K562 (cell line): ENCODE measurements around the gene NKX2-2. TPM values are rescaled to one million over a fixed set of nuclear protein-coding genes. Genes with fewer than 3 reads are reported as not detected.

Experiments
- ATAC-seq: fragments of 200-7000 bp; cut with Tn5 transposase; 3 replicates; pipeline ENCODE4 v1.9.1; 2020; ENCODE audit warnings: moderate library complexity
- BruUV-seq: library from RNA; stranded (reverse); fragments of 400-500 nt; replicated peaks from 2 replicates; lab custom pipeline; 2021; lab: Mats Ljungman, UMichigan
- CTCF ChIA-PET: fragments of 300-600 bp; formaldehyde crosslinking; extraction: SDS; loops from one replicate; lab custom pipeline; 2021; ENCODE audit warnings: low intra/inter-chr PET ratio; lab: Yijun Ruan, JAX
- POLR2A ChIA-PET: fragments of 300-600, 350-650 bp; sonication (Branson Sonifier 250); formaldehyde crosslinking; extraction: SDS; loops from one replicate; lab custom pipeline; 2021; ENCODE audit warnings: antibody characterized with exemption, inconsistent platforms; lab: Yijun Ruan, JAX
- DNase-seq, 4 experiments: peaks; one replicate each; pipeline versions ENCODE4 v3.0.0 to v3.0.0-alpha.2; 2011 to 2018; ENCODE audit warnings: low spot score in 3 of 4, mixed read lengths in 3 of 4; ENCODE audit errors: extremely low read depth in 1 of 4
- FAIRE-seq: peaks from 2 replicates; lab custom pipeline; 2011; peaks lifted over from hg19 to GRCh38; lab: Jason Lieb, UNC
- H2AFZ ChIP-seq: 2 replicates; pipeline ENCODE4 v1.6.0; 2011; ENCODE audit warnings: low read depth, low read length, control low read depth, inconsistent platforms
- H3K27ac ChIP-seq: fragments of 200-600 bp; 3 replicates; pipeline ENCODE4 v1.8.0; 2011; ENCODE audit warnings: low read depth, mild to moderate bottlenecking, control low read depth, inconsistent platforms, low read length, moderate library complexity, mixed read lengths; ENCODE audit errors: extremely low read depth
- H3K27me3 ChIP-seq, 2 experiments: fragments of 300-600 bp in 1 of 2; 2 replicates in 1 of 2; 3 replicates in 1 of 2; pipeline versions ENCODE4 v1.6.0 to v1.8.0; 2011; ENCODE audit warnings: inconsistent platforms in 2 of 2, low read length in 2 of 2, mild to moderate bottlenecking in 1 of 2, mixed read lengths in 1 of 2, moderate library complexity in 1 of 2; ENCODE audit not compliant: control insufficient read depth in 2 of 2, insufficient read depth in 2 of 2
- H3K36me3 ChIP-seq: fragments of 300-600 bp; 3 replicates; pipeline ENCODE4 v1.8.0; 2011; ENCODE audit warnings: mild to moderate bottlenecking, low read length, inconsistent platforms; ENCODE audit not compliant: control insufficient read depth, insufficient read depth
- H3K4me1 ChIP-seq, 2 experiments: fragments of 200-600 bp in 1 of 2; replicated peaks in 1 of 2; 2 replicates in 1 of 2; 3 replicates in 1 of 2; pipeline versions ENCODE4 v1.5.1 to v1.8.0; 2011; ENCODE audit warnings: inconsistent platforms in 2 of 2, low read length in 2 of 2, mild to moderate bottlenecking in 1 of 2, mixed read lengths in 1 of 2, moderate library complexity in 1 of 2; ENCODE audit not compliant: control insufficient read depth in 2 of 2, insufficient read depth in 2 of 2
- H3K4me2 ChIP-seq: 2 replicates; pipeline ENCODE4 v1.6.1; 2011; ENCODE audit warnings: low read length, control low read depth, inconsistent platforms, mixed read lengths; ENCODE audit not compliant: insufficient read depth
- H3K4me3 ChIP-seq: fragments of 200-600 bp; sonication (generic), shearing (Covaris generic); 2 replicates; pipeline ENCODE4 v1.5.1; 2016; ENCODE audit warnings: control low read depth, inconsistent platforms
- H3K79me2 ChIP-seq: fragments of 200-600 bp; 3 replicates; pipeline ENCODE4 v1.8.0; 2011; ENCODE audit warnings: low read length, inconsistent platforms; ENCODE audit not compliant: control insufficient read depth, insufficient read depth
- H3K9ac ChIP-seq, 2 experiments: 2 replicates each; pipeline versions ENCODE4 v1.6.0 to v1.6.1; 2011; ENCODE audit warnings: low read depth in 2 of 2, low read length in 2 of 2, control low read depth in 1 of 2, inconsistent platforms in 1 of 2, mild to moderate bottlenecking in 1 of 2, mixed read lengths in 1 of 2; ENCODE audit not compliant: insufficient read depth in 1 of 2
- H3K9me1 ChIP-seq: one replicate; pipeline ENCODE4 v1.6.0; 2011; ENCODE audit warnings: inconsistent platforms, mild to moderate bottlenecking, low read length, moderate library complexity; ENCODE audit not compliant: control insufficient read depth, insufficient read depth
- H3K9me3 ChIP-seq: replicated peaks from 2 replicates; pipeline ENCODE4 v1.5.1; 2011; ENCODE audit warnings: low read depth, low read length, inconsistent platforms; ENCODE audit not compliant: control insufficient read depth, insufficient read depth
- H4K20me1 ChIP-seq: replicated peaks from 2 replicates; pipeline ENCODE4 v1.6.1; 2011; ENCODE audit warnings: low read length, inconsistent platforms, mixed read lengths; ENCODE audit not compliant: control insufficient read depth, insufficient read depth
- ARID3A ChIP-seq: IDR thresholded peaks from 2 replicates; pipeline ENCODE4 v1.6.1; 2012; ENCODE audit warnings: low read depth, low read length, improper control_type of control experiment, borderline replicate concordance
- E2F5 ChIP-seq: sonication (generic); formaldehyde crosslinking; IDR thresholded peaks from 2 replicates; pipeline ENCODE4 v1.8.0; 2022; ENCODE audit warnings: mild to moderate bottlenecking, missing genetic modification reagents
- EGR1 ChIP-seq: fragments of 450-650 bp; conservative IDR thresholded peaks from 2 replicates; pipeline ENCODE4 v1.6.1; 2017; ENCODE audit warnings: mild to moderate bottlenecking
- FOXJ3 ChIP-seq: sonication (generic); formaldehyde crosslinking; IDR thresholded peaks from 2 replicates; pipeline ENCODE4 v1.4.0; 2020; ENCODE audit warnings: mild to moderate bottlenecking, missing genetic modification reagents
- HNRNPLL ChIP-seq: fragments of 200-400 bp; formaldehyde crosslinking; IDR thresholded peaks from 2 replicates; pipeline ENCODE4 v1.6.1; 2017; ENCODE audit warnings: low read length, low read depth, mild to moderate bottlenecking; ENCODE audit not compliant: poor library complexity, severe bottlenecking
- KDM2B ChIP-seq: fragments of 250-450 bp; sonication (Bioruptor Pico); IDR thresholded peaks from 2 replicates; pipeline ENCODE4 v1.8.0; 2021; ENCODE audit warnings: mild to moderate bottlenecking, moderate library complexity
- YY1 ChIP-seq, 3 experiments: IDR thresholded peaks; 2 replicates each; pipeline ENCODE4 v1.6.1; 2011; ENCODE audit warnings: low read length in 2 of 3, mild to moderate bottlenecking in 2 of 3, moderate library complexity in 2 of 3, borderline replicate concordance in 1 of 3, control low read depth in 1 of 3, low read depth in 1 of 3; ENCODE audit not compliant: insufficient read depth in 3 of 3, insufficient replicate concordance in 2 of 3, control insufficient read depth in 1 of 3, insufficient read length in 1 of 3; ENCODE audit errors: extremely low read depth in 1 of 3
- ZKSCAN8 ChIP-seq: fragments of 200-800 bp; sonication (Bioruptor generic); IDR thresholded peaks from 2 replicates; pipeline ENCODE4 v1.6.1; 2016; ENCODE audit warnings: missing genetic modification characterization, missing compliant biosample characterization
- ZNF174 ChIP-seq: fragments of 250-450 bp; sonication (Bioruptor Pico); IDR thresholded peaks from 2 replicates; pipeline ENCODE4 v1.4.0; 2020; ENCODE audit warnings: mild to moderate bottlenecking
- ZNF695 ChIP-seq: fragments of 450-650 bp; formaldehyde crosslinking; IDR thresholded peaks from 2 replicates; pipeline ENCODE4 v1.4.0; 2020; ENCODE audit warnings: mild to moderate bottlenecking, moderate library complexity
- ZNF75A ChIP-seq: fragments of 450-650 bp; formaldehyde crosslinking; IDR thresholded peaks from 2 replicates; pipeline ENCODE4 v1.4.0; 2020; ENCODE audit warnings: mild to moderate bottlenecking
- WGBS: fragments of 100-300 bp; shearing (Covaris generic); methylation state at CpG from one replicate; pipeline ENCODE4 v1.1.6; 2016; ENCODE audit warnings: low coverage, mixed read lengths; ENCODE audit not compliant: insufficient coverage; ENCODE audit errors: missing lambda C conversion rate; 5-methylcytosine and 5-hydroxymethylcytosine counted together
- in situ Hi-C: fragments of 300-500 bp; cut with MboI; formaldehyde crosslinking; loops from 4 replicates; pipeline ENCODE4 v1.15.0; 2018; ENCODE audit warnings: inconsistent platforms, mixed read lengths
- intact Hi-C: fragments of 100-400 bp; cut with micrococcal nuclease; formaldehyde crosslinking; loops from 2 replicates; pipeline ENCODE4 v1.14.2; 2022
- polyA plus RNA-seq, 8 experiments: library from polyadenylated mRNA; depleted of rRNA in 4 of 8; stranded (reverse) in 5 of 8; unstranded in 3 of 8; fragments of >200 nt; fragmentation: Nextera tagmentation in 2 of 8; fragmentation: Illumina TruSeq in 1 of 8; extraction: Ambion mirVana in 2 of 8; extraction: Trizol in 1 of 8; gene quantifications; 2 replicates each; pipeline versions ENCODE4 v1.2.1 to v1.2.3, GENCODE V29; 2011 to 2014; ENCODE audit warnings: inconsistent platforms in 1 of 8, missing spikeins in 1 of 8
- total RNA-seq, 7 experiments: library from RNA; depleted of rRNA in 6 of 7; stranded (reverse); fragments of >200 nt in 6 of 7; fragmentation: Illumina TruSeq in 2 of 7; extraction: Trizol in 2 of 7; gene quantifications; 2 replicates each; pipeline versions ENCODE4 v1.2.1 to v1.2.3, GENCODE V29; 2011 to 2021; ENCODE audit warnings: low replicate concordance in 1 of 7

The NKX2-2 gene
- total and polyA plus RNA-seq, 9 of the 15 experiments (the other 6 are each of a cell fraction or from before 2014, with no cell fraction given): 0.04 TPM; not detected in 8

- no TSS peak for BruUV-seq
- H4K20me1 ChIP-seq: no peaks in the 10 kb centered on the region
- H3K9me1 ChIP-seq: no peaks in the 10 kb centered on the region
- no peak overlapping the region for H3K27ac ChIP-seq
- H2AFZ ChIP-seq: no peak overlapping the region
- ChIA-PET CTCF (no interaction called here), POLR2A (interaction anchor here (0.6 to 1.1 kb wide), 2 partner anchors 11 to 82 kb away, joined by 3 to 4 read pairs; no protein-coding TSS in a partner anchor)
- TF ChIP-seq HNRNPLL: no peak
- TF ChIP-seq EGR1: 0 out of 2 replicates have a peak, but pooled peaks have one; percentile 7
- no peak overlapping the region for H3K4me3 ChIP-seq
- WGBS: under 1% methylated on average over 16 of the region's 20 CpGs
- DNase-seq: no peak
- H3K9ac ChIP-seq: no peak overlapping the region
- H3K79me2 ChIP-seq: no peaks in the 10 kb centered on the region
- H3K4me1 ChIP-seq: no peaks in the 10 kb centered on the region
- FAIRE-seq: no peak
- no peaks in the 10 kb centered on the region for H3K36me3 ChIP-seq
- H3K9me3 ChIP-seq: no peaks in the 10 kb centered on the region
- in situ Hi-C loops (no loop called here), intact Hi-C loops (no loop called here)
- ATAC-seq: no peak
- no peak overlapping the region for H3K4me2 ChIP-seq
- H3K27me3 ChIP-seq: peaks cover 4% of the 10 kb centered on the region in 2 experiments
Observed at GRCh38 chr20:21557241-21558020, 43.6 kb upstream of the NKX2-2 start.

GRCh38 chr20:21556398-21556797, 42.5 kb upstream of the NKX2-2 start:
- 0% methylated on average over 2 of the region's 2 CpGs for WGBS
- intact Hi-C loops: no loop called here
- no peaks in the 10 kb centered on the region for H3K36me3 ChIP-seq
- H3K9me3 ChIP-seq: no peaks in the 10 kb centered on the region
- no peaks in the 10 kb centered on the region for H3K79me2 ChIP-seq
- DNase-seq (no peak), ATAC-seq (no peak), FAIRE-seq (no peak)
- H3K4me3 ChIP-seq: no peak overlapping the region
- no TSS peak for BruUV-seq
- POLR2A ChIA-PET: no interaction called here
- H3K4me1 ChIP-seq: no peaks in the 10 kb centered on the region
- H3K9me1 ChIP-seq: no peaks in the 10 kb centered on the region
- no peaks in the 10 kb centered on the region for H4K20me1 ChIP-seq
- H3K9ac ChIP-seq: no peak overlapping the region
- H3K4me2 ChIP-seq: no peak overlapping the region
- no peak overlapping the region for H3K27ac ChIP-seq
- H2AFZ ChIP-seq: no peak overlapping the region
- peaks cover 4% of the 10 kb centered on the region in 2 experiments for H3K27me3 ChIP-seq
- CTCF ChIA-PET: no interaction called here
- in situ Hi-C loops: no loop called here
- no peak for TF ChIP-seq ZNF174
- no peak for TF ChIP-seq YY1 (IDR thresholded peaks at IDR 0.05; ENCODE audit: borderline replicate concordance in 1 of 3, control insufficient read depth in 1 of 3, extremely low read depth in 1 of 3, insufficient read depth in 3 of 3, insufficient read length in 1 of 3, insufficient replicate concordance in 2 of 3, low read depth in 1 of 3, low read length in 2 of 3)
- TF ChIP-seq ZNF695: no peak
- TF ChIP-seq ZNF75A (CRISPR knock-in tag): no peak
- no peak for TF ChIP-seq KDM2B
- TF ChIP-seq FOXJ3 (CRISPR knock-in tag): no peak
- TF ChIP-seq E2F5 (CRISPR knock-in tag): no peak
- no peak for TF ChIP-seq ZKSCAN8 (CRISPR knock-in tag)
- no peak for TF ChIP-seq ARID3A
